HFF-Myc (cell line): ENCODE measurements around the gene CRCP.
A peak's percentile ranks its signal among the peaks of the same experiment; 100 is the strongest.

Experiments used
- DNase-seq: peaks from one replicate; pipeline ENCODE4 v3.0.0-alpha.2; 2011; ENCODE audit warnings: low read depth; ENCODE audit errors: extremely low read depth
- H3K4me3 ChIP-seq: replicated peaks from 2 replicates; pipeline ENCODE4 v1.5.1; 2011; ENCODE audit warnings: low read depth, mild to moderate bottlenecking, control low read depth, low read length
- CTCF ChIP-seq: IDR thresholded peaks from 2 replicates; pipeline ENCODE4 v1.5.1; 2012; ENCODE audit warnings: mild to moderate bottlenecking, low read depth, low read length, control low read depth; ENCODE audit errors: missing control alignments

CRCP gene

DNA sequence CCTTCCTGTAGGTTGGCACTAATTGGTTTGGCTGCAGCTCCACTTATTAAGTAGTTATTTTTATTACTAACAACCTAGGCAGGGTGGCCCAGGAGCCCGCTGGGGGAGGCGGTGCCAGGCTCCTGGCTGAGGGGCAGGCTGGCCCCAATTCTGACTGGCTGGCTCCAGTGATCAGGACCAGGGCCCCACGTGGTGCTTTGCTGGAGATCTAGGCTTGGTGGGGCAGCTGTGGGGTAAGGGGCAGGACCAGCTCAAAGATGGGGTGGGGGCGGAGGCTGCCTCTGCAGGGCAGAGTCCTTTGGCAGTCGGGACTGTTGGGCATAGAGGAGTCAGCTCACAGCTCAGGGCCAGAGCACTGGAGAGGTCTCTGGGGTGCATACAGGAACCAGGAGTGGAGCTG, 36.6 kb upstream of the CRCP start:
- no peak overlapping the region for H3K4me3 ChIP-seq
- no peak for TF ChIP-seq CTCF
- no peak for DNase-seq

DNA sequence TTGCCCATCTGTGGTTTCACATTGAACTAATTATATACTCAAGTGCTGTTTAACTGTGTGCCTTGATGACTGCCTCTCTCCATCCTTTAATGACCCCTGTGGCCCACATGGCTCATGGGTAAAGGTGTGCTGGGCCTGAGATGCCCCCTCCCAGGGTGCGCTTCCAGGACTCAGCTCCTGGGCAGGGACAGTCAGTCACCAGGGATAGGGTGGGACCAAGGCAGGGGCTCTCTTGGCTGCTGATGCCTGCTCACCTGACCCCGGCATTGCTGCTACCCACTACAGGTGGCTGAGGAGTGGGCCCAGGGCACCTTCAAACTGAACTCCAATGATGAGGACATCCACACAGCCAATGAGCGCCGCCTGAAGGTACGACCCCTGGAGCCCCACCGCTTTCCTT, 32.6 kb upstream of the CRCP start:
- H3K4me3 ChIP-seq = no peak overlapping the region
- TF ChIP-seq CTCF = no peak
- no peak for DNase-seq

DNA sequence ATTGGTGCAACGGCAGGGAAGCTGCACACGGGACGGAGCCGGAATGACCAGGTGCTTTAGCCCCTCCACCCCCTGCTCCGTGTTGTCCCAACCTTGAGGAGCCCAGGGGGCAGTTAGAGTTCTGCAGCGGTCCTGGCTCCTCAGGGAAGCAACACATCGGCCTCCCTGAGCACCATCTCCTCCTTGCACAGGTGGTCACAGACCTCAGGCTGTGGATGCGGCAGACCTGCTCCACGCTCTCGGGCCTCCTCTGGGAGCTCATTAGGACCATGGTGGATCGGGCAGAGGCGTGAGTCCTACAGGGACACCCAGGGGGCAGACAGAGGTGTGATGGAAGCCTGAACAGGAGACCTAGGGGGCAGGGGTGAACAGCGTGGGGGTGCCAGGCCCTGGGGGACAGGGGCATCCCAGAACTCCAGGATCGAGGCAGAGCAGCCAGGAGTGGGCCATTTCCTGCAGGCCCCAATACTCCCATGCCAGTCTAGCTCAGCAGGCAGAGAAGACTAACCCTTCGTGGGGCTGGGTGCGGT, 31.7 kb upstream of the CRCP start:
- no peak for TF ChIP-seq CTCF
- no peak for DNase-seq
- no peak overlapping the region for H3K4me3 ChIP-seq

GRCh38 chr7:66083677-66084076, 31.0 kb upstream of the CRCP start:
- DNase-seq = no peak
- no peak overlapping the region for H3K4me3 ChIP-seq
- TF ChIP-seq CTCF = peak; percentile 13

GRCh38 chr7:66088861-66089838, 25.5 kb upstream of the CRCP start:
- DNase-seq = no peak
- no peak for TF ChIP-seq CTCF
- no peak overlapping the region for H3K4me3 ChIP-seq

GRCh38 chr7:66092654-66093053, 22.0 kb upstream of the CRCP start:
- H3K4me3 ChIP-seq = no peak overlapping the region
- DNase-seq = no peak
- TF ChIP-seq CTCF = no peak
